Occipital lobe (tissue), 2 donors: ENCODE data around the gene MARCKS. TPM values are rescaled to one million over a fixed set of nuclear protein-coding genes. Genes with fewer than 3 reads are reported as not detected.
A peak's percentile ranks its signal among the peaks of the same experiment; 100 is the strongest.

ENCODE experiments used
- DNase-seq: peaks from one replicate; lab custom pipeline; 2025; lab: John Stamatoyannopoulos, UW
- total RNA-seq: library from RNA; depleted of rRNA; stranded (reverse); fragments of >200 nt; gene quantifications from one replicate; pipeline ENCODE4 v1.2.3, GENCODE V29; 2014

Gene MARCKS
- total RNA-seq, 1 donor from 2014 or later = 337 TPM

DNA sequence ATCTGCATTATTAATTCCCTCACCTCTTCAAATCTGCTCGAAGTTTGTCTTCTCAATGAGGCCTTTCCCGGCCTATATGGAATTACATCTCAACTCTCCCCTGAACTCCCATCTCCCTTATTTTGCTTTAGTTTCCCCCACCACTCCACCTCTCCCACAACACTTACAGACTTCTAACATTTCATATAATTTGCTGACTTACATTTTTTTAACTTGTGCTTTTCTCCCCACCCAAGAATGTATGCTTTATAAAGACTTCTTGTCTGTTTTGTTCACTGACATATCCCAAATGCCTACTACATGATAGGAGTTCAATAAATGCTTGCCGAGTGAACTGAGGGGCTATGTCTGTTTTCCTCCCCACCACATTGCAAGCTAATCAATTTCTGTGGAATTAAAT is 3.9 kb upstream of the MARCKS start:
- no peak for DNase-seq

- DNase-seq = peak; percentile 75
Observed at GRCh38 chr6:113854531-113855499, 2.3 kb upstream of the MARCKS start.

DNA sequence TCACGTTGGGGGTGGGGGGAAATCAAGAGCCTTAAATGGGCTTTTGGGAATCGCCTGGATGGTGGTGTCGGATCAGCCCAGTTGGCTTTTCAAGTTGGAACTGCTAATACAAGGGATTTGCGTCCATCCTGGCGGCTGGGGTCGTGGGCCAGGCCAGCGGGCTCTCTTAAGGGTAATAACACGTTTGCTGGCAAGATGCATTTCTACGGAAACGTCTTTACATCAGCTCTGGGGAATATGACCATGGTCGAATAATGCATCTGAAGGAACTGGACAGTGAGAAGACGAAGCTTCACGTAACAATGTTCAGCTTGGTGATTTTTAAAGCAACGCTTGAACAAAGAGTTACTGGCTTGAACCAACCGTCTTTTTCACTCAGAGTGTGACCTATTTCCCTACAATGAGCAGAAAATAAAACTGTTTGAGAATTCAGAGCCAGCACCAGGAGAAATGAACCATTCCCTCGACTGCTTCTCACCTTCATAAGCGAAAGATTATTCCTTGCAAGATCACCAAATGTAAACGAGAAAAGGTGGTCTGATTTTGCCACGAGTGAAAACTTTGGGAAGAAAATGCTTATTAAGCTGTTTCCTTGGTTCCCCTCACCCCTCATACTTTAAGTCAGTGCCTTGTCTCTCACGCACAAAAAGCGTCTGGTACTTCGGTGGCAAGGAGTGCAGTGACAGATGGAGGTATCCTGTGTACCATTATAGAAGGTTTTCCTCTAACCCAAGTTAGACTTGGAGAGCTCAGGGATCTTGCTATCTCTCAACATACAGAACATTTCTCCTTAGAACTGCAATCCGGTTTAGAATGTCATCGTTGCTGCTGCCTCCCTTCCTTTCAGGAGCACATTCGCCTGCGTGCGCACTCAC is 1.4 kb upstream of the MARCKS start:
- peak; percentile 27 for DNase-seq

DNA sequence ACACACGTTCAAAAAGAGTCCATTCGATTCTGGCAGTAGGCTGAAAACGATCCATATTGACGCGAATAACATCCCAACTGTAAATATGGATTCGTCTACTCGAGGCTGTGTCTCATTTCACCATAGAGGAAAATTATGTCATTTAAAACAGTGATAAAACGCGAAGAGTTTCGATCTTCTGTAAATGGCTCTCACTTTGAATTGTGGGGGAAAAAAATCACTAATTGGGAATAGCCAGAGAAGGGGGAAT is 845 bp upstream of the MARCKS start:
- DNase-seq = no peak

- peak; percentile 12 for DNase-seq
Observed at GRCh38 chr6:113857556-113858479, 673 bp downstream of the MARCKS start.

DNA sequence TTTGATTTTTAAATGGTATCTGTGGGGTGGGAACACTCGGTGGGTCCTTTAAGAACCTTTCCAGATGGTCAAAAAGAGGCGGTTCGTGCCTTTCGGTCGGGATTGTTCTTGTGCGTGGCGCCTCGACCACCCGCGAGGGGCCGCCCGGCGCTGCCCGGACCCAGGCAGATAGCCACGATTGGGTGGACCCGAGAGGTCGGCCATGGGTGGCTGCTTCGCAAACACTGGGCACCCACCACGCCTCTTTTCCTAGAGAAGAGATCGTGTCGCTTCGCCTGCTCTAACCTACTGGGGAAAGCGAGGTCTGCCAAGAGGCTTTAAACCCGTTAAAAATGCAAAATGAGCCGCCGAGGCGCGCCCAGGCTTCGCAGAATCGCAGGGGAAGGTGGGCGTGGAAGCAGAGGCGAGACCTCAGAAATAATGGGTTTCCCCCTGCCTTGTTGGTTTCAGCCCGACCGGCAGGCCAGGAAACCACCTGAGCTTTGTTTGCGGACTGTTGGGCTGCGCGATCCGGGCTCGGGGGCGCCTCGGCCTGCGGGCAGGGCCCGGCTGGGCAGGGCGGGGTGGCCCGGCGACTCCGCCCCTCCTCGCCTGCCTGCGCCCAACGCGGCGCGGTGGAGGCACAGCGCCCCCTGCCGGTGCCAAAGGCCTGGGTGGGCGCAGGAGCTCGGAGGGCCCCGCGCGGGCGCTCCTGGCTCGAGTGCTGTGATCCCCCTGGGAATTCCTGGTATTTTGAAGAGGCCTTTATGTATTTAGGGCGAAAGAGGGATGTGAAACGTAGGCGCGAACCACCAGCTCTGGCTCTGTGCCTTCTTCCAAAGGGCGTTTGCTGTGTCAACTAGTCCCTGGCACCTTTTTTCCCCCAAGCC is 1.6 kb downstream of the MARCKS start:
- DNase-seq = peak; percentile 75

DNA sequence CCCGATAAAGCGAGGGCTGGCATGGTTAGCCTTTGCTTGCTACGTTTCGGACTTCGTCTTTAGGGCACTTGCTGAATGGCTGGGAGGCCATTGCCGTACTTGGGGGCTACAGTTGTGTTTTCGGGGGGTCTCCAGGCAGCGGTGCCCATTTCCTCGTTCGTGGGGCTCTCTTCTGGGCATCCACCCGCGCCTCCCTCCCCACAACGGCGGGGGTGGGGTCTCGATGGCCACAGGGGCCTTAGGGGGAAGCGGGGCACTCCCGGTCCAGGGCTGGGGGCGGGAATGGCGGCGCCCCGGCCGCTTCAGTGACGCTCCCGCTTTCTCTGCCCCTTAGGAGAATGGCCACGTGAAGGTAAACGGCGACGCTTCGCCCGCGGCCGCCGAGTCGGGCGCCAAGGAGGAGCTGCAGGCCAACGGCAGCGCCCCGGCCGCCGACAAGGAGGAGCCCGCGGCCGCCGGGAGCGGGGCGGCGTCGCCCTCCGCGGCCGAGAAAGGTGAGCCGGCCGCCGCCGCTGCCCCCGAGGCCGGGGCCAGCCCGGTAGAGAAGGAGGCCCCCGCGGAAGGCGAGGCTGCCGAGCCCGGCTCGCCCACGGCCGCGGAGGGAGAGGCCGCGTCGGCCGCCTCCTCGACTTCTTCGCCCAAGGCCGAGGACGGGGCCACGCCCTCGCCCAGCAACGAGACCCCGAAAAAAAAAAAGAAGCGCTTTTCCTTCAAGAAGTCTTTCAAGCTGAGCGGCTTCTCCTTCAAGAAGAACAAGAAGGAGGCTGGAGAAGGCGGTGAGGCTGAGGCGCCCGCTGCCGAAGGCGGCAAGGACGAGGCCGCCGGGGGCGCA is 2.4 kb downstream of the MARCKS start:
- peak; percentile 25 for DNase-seq

DNA sequence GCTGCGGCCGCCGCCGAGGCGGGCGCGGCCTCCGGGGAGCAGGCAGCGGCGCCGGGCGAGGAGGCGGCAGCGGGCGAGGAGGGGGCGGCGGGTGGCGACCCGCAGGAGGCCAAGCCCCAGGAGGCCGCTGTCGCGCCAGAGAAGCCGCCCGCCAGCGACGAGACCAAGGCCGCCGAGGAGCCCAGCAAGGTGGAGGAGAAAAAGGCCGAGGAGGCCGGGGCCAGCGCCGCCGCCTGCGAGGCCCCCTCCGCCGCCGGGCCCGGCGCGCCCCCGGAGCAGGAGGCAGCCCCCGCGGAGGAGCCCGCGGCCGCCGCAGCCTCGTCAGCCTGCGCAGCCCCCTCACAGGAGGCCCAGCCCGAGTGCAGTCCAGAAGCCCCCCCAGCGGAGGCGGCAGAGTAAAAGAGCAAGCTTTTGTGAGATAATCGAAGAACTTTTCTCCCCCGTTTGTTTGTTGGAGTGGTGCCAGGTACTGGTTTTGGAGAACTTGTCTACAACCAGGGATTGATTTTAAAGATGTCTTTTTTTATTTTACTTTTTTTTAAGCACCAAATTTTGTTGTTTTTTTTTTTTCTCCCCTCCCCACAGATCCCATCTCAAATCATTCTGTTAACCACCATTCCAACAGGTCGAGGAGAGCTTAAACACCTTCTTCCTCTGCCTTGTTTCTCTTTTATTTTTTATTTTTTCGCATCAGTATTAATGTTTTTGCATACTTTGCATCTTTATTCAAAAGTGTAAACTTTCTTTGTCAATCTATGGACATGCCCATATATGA is 3.2 kb downstream of the MARCKS start:
- no peak for DNase-seq

DNA sequence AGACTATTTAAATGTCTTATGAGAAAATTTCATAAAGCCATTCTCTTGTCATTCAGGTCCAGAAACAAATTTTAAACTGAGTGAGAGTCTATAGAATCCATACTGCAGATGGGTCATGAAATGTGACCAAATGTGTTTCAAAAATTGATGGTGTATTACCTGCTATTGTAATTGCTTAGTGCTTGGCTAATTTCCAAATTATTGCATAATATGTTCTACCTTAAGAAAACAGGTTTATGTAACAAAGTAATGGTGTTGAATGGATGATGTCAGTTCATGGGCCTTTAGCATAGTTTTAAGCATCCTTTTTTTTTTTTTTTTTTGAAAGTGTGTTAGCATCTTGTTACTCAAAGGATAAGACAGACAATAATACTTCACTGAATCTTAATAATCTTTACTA is 5.0 kb downstream of the MARCKS start:
- DNase-seq = no peak

DNA sequence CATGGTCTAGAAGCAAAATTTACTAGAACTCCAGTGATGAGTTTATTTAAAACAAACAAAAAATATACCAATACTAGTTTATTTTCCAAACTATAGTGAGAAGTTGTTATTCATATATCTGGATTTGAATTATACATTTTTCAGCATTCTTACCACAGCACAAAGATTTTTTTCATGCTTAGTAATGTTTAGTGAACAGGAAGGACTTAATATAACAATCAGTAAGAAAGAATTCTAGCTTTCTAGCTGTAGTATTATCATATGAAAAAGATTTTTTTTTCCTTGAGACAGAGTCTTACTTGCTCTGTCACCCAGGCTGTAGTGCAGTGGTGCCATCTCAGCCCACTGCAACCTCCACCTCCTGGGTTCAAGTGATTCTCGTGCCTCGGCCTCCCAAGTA is 13.8 kb downstream of the MARCKS start:
- no peak for DNase-seq

DNA sequence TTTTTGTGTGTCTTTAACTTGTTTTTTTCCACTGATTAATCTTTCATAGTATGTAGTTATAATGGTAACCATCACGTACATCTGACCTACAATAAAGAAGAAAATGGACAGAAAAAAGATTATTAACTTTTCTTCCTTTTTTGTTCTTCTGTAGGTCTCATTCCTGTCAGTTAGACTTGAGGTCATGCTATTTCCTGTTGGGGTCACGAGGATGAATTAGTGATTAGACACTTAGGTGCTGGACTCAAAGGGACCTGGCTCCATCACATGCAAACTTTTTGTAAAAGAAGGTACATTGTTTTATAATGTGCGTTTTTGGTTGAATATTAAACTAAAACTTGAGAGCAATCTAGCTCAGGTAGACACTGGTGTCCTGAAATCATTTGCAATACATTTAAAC is 14.8 kb downstream of the MARCKS start:
- DNase-seq = no peak

DNA sequence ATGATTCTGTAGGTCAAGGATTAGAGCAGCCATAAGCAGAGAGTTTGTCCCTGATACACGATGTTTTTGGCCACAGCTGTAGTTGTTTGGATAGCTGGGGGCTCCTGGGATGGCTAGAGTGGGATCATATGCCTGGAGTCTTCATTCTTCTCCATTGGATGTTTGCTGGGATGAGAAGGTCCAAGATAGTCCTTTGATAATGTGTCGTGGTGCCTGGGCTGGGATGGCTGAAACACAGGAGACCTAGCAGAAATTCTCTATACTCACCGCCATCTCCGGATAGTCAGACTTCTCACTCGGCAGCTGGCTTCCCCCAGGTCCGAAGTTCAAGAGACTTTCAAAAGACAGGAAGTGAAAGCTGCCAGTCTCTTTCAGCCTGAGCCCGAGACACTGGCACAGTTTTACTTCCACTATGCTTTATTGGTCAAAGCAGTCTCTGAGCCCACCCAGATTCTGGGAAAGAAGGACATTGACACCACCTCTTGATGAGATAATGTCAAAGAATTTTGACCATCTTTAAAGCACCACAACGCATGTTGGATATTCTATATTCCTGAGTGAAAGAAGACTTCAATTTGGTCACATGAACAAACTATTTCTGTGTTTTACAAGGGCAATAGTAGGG is 16.0 kb downstream of the MARCKS start:
- no peak for DNase-seq

GRCh38 chr6:113875470-113875869 is 18.3 kb downstream of the MARCKS start:
- no peak for DNase-seq

DNA sequence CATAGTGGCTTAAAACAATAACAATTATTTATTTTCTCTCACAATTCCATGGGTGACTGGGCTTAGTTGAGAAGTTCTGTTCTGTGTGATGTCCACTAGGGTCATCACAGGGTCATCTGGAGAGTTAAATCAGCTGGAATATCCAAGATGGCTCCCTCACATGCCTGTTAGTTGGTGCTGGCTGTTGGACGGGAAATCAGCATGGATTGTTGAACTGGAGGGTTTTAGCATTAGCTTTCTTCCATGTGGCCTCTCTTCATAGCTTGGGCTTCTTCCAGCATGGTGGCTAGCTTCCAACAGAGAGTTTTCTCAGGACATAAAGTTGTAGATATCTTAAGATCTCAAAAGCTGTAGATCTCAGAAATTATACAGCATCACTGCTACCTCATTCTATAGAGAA is 19.6 kb downstream of the MARCKS start:
- no peak for DNase-seq

DNA sequence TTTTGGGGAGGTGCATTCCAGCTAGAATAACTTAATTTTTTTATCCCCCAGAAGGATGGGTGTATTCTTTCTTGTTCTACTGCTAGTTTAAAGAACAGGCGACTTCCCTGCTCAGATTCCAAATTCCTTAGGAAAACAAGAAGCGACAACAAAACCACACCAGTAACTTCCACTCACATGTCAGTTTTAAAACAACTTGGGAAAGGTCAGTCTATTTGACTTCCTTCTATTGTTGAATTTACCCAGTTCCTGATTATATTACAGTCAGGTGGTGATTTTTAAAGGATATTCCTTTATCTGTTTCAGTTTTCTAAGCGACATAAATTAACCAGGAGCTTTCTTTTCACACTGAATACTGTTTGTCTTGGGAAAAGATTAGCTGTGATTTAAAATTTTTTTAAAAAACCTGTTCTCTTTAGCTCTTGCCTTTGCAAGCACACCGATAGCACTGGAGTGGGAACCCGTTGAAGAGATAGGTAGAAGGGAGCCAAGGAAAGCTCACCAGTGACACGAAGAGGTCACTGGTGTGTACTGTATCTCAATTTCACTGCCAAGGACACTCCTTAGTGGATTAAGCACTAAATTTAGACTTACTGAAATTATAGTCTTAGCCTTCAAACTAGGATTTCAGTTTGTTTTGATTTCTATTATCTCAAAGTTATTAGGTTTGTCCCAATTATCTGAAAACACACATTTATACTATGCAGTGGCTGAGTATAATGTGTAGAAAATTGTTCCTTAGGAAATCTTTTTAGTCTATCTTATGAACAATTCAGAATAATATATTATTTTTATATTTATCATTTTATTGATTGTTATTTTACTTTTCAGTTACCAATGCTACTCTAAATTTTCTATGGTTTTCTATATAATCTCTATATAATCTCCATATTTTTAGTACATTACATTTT is 22.3 kb downstream of the MARCKS start:
- DNase-seq = no peak

DNA sequence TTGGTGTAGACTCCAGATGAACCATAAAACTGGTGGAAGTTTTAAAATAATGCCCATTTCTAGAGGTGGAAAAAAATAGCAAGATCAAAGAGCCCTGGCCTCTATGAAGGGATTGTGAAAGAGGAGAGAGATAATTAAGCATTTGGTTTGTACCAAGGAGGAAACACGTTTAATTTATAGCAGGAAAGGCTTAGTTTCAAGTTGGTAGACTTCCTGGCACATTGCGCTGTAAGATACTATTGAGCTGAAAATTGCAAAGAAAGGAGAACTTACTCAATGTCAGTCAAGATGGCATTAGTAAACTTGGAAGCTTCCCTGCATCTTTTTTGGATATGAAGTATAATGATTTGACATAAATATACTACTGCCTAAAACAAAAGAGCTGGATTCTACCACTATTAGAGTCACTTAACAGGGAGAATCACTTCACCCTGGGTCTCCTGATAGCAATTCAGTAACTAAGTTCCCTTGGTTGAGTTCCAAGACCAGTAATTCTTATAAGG is 24.4 kb downstream of the MARCKS start:
- DNase-seq = no peak
